ENCODE results near the gene SEMA4D.

SEMA4D gene

GRCh38 chr9:89460551-89460950, 37.4 kb downstream of the SEMA4D start:
- CTCF ChIA-PET = no interaction called here
- no peak for DNase-seq (ENCODE audit: low read depth, low spot score)
- TF ChIP-seq, protein P1, sequence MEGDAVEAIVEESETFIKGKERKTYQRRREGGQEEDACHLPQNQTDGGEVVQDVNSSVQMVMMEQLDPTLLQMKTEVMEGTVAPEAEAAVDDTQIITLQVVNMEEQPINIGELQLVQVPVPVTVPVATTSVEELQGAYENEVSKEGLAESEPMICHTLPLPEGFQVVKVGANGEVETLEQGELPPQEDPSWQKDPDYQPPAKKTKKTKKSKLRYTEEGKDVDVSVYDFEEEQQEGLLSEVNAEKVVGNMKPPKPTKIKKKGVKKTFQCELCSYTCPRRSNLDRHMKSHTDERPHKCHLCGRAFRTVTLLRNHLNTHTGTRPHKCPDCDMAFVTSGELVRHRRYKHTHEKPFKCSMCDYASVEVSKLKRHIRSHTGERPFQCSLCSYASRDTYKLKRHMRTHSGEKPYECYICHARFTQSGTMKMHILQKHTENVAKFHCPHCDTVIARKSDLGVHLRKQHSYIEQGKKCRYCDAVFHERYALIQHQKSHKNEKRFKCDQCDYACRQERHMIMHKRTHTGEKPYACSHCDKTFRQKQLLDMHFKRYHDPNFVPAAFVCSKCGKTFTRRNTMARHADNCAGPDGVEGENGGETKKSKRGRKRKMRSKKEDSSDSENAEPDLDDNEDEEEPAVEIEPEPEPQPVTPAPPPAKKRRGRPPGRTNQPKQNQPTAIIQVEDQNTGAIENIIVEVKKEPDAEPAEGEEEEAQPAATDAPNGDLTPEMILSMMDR (IDR thresholded peaks at IDR 0.05; ENCODE audit: insufficient read depth, low read length, missing control alignments) = no peak
- POLR2A ChIA-PET = no interaction called here
- no peak overlapping the region for H3K4me3 ChIP-seq (ENCODE audit: low read depth, low read length)

DNA sequence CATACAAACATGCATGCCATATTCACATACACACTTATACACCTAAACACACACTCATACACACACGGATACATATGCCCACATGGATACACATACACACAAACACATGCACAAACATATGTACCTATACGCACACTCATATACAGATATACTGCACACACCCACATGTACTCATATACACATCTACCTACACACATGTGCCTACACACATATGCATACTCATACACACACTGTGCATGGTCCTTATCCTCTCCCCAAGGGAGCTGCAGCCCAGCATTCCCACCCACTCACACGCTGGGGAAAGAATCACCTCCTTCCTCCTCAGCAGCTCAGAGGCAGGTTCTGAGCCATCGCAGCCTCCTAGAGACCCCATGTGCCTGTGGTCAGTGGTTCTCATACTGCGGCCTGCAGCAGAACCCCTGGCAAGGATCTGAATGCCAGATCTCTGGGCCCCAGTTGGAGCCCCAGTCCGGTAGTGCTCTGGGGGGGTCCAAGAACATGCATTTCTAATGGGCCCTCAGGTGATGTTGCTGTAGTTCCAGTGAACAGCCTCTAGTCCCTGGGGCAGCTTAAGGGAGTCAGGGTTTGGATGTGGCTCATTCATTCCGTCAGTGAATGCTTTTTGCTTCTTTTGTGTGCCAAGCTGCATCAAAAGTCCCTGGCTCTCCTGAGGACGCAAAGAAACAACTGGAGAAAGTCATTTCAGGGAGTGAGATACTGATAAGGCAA, 39.0 kb downstream of the SEMA4D start:
- no peak for DNase-seq (ENCODE audit: low read depth, low spot score)
- H3K4me3 ChIP-seq (ENCODE audit: low read depth, low read length) = no peak overlapping the region
- ChIA-PET CTCF (no interaction called here), POLR2A (no interaction called here)
- TF ChIP-seq, protein P1 (IDR thresholded peaks at IDR 0.05; ENCODE audit: insufficient read depth, low read length, missing control alignments) = no peak

GRCh38 chr9:89457376-89457855, 40.5 kb downstream of the SEMA4D start:
- no peak overlapping the region for H3K4me3 ChIP-seq (ENCODE audit: low read depth, low read length)
- ChIA-PET POLR2A (no interaction called here), CTCF (no interaction called here)
- no peak for DNase-seq (ENCODE audit: low read depth, low spot score)
- TF ChIP-seq, protein P1 (IDR thresholded peaks at IDR 0.05; ENCODE audit: insufficient read depth, low read length, missing control alignments) = no peak

- CTCF ChIA-PET = no interaction called here
- TF ChIP-seq, protein P1 (IDR thresholded peaks at IDR 0.05; ENCODE audit: insufficient read depth, low read length, missing control alignments) = no peak
- POLR2A ChIA-PET = no interaction called here
- no peak overlapping the region for H3K4me3 ChIP-seq (ENCODE audit: low read depth, low read length)
- DNase-seq (ENCODE audit: low read depth, low spot score) = no peak
Observed at GRCh38 chr9:89455356-89455824, 42.5 kb downstream of the SEMA4D start.

DNA sequence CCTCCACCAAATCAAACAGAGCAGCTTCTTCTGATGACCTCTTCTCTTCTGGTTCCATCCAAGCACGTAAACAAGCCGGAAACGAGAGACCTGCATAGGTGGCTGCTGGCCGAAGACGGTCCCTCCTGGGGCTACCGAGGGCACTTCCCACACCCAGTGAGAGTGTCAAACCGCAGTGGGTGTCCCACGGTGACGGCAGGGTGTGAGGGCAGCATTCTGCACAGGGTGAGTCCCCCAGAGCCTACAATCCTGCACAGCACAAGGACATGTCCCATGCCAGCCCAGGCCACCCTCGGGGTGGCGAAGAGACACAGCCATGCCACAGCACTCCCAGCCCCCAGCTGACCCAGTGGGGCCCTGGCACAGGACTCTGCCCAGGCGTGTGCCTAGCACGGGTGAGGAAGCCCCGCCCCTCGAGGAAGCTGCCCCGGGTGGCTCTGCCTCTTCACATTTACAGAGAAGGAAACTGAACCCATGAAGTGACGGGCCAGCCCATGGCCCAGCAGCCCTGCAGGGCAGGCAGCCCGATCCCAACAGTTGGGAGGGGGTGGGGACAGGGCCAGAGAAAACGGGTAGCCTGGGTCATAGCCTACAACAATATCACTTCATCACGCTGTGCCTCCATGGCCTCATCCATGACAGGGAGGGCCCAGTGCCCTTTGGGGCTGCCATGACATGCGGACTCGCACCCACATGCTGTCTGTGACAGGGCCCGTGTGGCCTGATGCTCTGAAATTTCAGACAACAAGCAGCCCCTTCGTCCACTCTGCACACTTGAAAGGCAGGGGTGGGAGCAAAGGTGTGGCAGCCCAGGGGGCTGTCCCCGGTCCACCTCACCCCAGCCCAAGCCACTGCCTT, 43.2 kb downstream of the SEMA4D start:
- CTCF ChIA-PET = no interaction called here
- TF ChIP-seq, protein P1 (IDR thresholded peaks at IDR 0.05; ENCODE audit: insufficient read depth, low read length, missing control alignments) = no peak
- no peak for DNase-seq (ENCODE audit: low read depth, low spot score)
- POLR2A ChIA-PET = no interaction called here
- no peak overlapping the region for H3K4me3 ChIP-seq (ENCODE audit: low read depth, low read length)

GRCh38 chr9:89453452-89453851, 44.5 kb downstream of the SEMA4D start:
- no peak for DNase-seq (ENCODE audit: low read depth, low spot score)
- TF ChIP-seq, protein P1 (IDR thresholded peaks at IDR 0.05; ENCODE audit: insufficient read depth, low read length, missing control alignments) = no peak
- ChIA-PET POLR2A (no interaction called here), CTCF (no interaction called here)
- H3K4me3 ChIP-seq (ENCODE audit: low read depth, low read length) = no peak overlapping the region
